Measurements from ENCODE around the gene PBX3.

Gene PBX3

DNA sequence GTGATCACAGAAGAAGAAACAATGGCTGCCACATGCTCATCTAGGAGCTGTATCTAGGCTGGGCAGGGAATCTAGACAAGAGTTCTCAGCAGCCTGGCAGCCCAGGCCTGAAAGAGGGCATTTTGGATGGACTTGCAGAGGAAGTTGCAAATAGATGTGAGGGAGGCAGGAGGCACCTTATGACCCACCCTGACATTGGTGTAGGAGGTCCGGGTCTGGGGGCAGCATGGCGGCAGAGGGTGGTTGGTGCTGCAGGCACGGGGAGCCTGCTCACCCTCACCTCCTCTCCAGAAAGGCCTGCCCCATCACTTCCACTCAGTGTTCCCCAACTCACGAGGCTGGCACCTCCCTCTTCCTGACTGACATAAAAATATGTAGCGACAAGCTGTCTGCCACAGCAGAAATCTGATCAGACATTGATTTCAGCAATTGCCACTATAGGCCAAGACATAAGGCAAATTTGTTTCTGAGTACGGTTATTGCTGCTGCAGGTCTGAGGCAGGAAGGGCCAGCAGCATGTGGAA lies 217.6 kb downstream of the PBX3 start:
- TF ChIP-seq, protein P1, sequence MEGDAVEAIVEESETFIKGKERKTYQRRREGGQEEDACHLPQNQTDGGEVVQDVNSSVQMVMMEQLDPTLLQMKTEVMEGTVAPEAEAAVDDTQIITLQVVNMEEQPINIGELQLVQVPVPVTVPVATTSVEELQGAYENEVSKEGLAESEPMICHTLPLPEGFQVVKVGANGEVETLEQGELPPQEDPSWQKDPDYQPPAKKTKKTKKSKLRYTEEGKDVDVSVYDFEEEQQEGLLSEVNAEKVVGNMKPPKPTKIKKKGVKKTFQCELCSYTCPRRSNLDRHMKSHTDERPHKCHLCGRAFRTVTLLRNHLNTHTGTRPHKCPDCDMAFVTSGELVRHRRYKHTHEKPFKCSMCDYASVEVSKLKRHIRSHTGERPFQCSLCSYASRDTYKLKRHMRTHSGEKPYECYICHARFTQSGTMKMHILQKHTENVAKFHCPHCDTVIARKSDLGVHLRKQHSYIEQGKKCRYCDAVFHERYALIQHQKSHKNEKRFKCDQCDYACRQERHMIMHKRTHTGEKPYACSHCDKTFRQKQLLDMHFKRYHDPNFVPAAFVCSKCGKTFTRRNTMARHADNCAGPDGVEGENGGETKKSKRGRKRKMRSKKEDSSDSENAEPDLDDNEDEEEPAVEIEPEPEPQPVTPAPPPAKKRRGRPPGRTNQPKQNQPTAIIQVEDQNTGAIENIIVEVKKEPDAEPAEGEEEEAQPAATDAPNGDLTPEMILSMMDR (conservative IDR thresholded peaks at IDR 0.05; ENCODE audit: low read depth, low read length): no peak
- no peak overlapping the region for H3K4me3 ChIP-seq (ENCODE audit: low read depth, low read length)
- DNase-seq (ENCODE audit: low read depth): no peak

DNA sequence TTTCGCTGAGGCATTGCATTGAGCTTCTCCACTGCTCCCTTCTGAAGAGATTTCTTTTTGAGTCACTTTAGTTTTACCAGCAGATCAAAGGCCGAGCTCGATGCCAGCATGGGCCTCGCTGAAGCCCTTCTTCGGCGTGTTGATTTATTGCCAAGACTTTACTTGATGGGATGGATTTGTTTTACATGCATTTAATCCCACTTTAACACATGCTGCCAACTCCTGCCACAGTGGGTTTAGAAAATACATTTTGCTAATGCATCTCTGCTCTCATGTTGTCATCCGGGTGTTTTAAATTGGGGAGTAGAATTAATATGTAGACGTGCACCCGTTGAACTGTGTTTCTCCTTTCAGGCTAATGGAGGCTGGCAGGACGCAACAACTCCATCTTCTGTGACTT lies 218.3 kb downstream of the PBX3 start:
- no peak for DNase-seq (ENCODE audit: low read depth)
- H3K4me3 ChIP-seq (ENCODE audit: low read depth, low read length): no peak overlapping the region
- TF ChIP-seq, protein P1 (conservative IDR thresholded peaks at IDR 0.05; ENCODE audit: low read depth, low read length): no peak

DNA sequence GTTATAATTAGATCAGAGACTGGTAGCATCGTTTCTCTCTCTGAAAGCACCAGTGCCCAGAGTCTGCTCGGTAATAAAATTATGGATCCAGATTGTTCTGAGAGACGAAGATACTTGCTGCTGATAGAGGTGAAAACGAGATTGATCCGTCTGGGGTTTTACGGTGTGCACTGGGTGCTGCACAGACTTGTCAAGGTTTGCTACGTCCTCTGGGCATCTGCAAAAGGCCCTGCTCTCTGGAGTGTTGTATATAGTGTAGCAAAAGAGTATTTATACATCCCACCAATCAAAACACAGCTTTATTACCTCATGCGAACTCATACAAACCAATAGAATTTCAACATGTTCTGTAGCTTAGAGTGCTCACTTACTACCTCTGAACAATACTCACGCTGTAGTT lies 219.3 kb downstream of the PBX3 start:
- TF ChIP-seq, protein P1 (conservative IDR thresholded peaks at IDR 0.05; ENCODE audit: low read depth, low read length): no peak
- DNase-seq (ENCODE audit: low read depth): no peak
- H3K4me3 ChIP-seq (ENCODE audit: low read depth, low read length): no peak overlapping the region

DNA sequence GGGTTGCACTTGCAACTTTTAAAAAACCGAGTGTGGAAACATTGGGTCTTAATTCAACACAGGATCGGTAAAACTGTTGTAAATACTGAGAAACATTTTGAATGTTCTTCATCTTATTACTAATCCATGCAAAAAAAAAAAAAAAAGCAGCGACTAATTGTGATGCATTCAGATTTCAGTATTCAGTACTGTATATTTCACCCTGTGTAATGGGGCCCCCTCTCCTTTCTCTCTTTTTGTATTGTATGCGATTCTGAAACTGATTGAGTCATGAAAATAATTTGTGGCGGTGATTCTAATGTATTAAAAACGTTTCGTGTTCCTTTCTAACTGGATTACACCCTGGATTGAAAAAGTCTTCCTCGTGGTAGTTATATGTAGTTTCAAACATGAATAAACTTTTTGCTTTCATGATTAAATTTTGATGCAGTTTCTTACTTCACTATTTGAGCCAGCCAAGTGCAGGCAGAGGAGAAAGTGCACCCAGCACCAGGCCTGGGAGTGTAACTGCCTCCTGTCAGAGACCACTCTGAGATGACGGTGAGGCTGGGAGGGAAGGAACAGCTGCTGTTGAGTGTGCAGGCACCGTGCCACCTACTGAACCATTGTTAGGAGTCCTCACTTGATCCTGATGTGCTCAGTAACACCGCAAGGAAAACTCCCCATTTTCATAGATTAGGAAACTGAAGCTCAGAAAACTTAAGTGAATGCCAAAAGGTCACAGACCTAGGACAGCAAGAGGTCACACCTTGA lies 220.0 kb downstream of the PBX3 start:
- DNase-seq (ENCODE audit: low read depth): no peak
- TF ChIP-seq, protein P1 (conservative IDR thresholded peaks at IDR 0.05; ENCODE audit: low read depth, low read length): no peak
- no peak overlapping the region for H3K4me3 ChIP-seq (ENCODE audit: low read depth, low read length)

DNA sequence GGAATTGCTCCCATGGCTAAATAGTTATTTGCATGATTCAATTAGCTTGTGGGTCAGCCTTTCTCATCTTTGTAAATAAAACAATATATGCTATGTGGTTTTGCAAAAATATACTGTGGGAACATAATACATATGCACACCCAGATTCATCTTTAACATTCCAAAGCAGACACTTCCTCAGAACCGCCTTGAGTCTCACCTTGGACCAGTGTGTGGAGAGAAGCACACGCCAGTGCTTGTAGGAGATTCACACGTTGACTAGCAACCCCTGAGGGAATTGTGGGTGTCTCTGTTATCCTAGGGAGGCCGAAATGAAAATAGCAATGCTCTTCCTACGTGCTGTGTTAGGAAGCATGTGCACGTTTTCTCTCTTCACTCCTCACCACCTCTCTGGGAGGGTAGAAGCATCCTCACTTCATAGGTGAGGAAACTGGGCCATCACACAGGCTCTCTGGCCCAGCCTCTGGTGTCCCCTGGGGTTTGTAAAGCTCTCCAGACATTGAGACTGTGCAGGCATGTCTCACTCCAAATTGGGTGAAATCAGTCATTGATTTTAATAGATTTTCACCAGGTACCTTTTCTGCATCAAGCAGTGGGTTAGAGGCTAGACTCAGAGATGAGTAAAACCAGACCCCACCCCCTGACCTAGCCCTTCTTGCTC lies 221.7 kb downstream of the PBX3 start:
- no peak overlapping the region for H3K4me3 ChIP-seq (ENCODE audit: low read depth, low read length)
- no peak for DNase-seq (ENCODE audit: low read depth)
- TF ChIP-seq, protein P1 (conservative IDR thresholded peaks at IDR 0.05; ENCODE audit: low read depth, low read length): no peak

DNA sequence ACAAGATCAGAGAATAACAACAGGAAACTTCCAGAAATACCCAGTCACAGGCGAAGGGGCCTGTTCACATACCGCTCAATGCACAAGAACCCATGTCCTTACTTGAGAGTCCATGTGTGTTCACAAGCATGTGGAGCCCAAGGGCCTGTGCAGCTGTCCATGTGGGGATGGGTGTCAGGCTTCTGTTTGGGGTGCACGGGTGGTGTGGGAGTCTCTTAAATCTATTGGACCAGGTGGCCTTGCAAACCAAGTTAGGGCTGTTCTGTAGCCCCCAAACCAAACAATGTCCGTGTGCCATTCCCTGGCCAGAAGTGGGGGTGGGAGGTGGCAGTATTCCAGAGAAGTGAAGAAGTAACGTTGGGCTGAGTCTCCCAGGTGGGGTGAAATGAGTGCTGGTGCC lies 222.3 kb downstream of the PBX3 start:
- H3K4me3 ChIP-seq (ENCODE audit: low read depth, low read length): no peak overlapping the region
- TF ChIP-seq, protein P1 (conservative IDR thresholded peaks at IDR 0.05; ENCODE audit: low read depth, low read length): no peak
- no peak for DNase-seq (ENCODE audit: low read depth)
